Measurements from ENCODE around the gene SH3BGR.
A peak's percentile ranks its signal among the peaks of the same experiment; 100 is the strongest.
"Not testable (repeated sequence)": the region's sequence is repeated elsewhere in the genome, so short reads cannot be mapped to it uniquely, and the experiment has no call there.

Gene SH3BGR

GRCh38 chr21:39451332-39452206, at the start of gene SH3BGR:
TSS of gene SH3BGR (plus strand) at chr21:39451970. CDS start at chr21:39452097, 127 bp downstream.
- DNase-seq: no peak

- DNase-seq: no peak
Measured at GRCh38 chr21:39406065-39406464, 45.7 kb upstream of the SH3BGR start.

- not testable (repeated sequence) for DNase-seq
Measured at GRCh38 chr21:39419204-39419603, 32.6 kb upstream of the SH3BGR start.

GRCh38 chr21:39422527-39423241, 29.1 kb upstream of the SH3BGR start:
- DNase-seq: no peak

GRCh38 chr21:39429445-39429844, 22.3 kb upstream of the SH3BGR start:
- no peak for DNase-seq

- DNase-seq: no peak
Measured at GRCh38 chr21:39430016-39430415, 21.8 kb upstream of the SH3BGR start.

- no peak for DNase-seq
Measured at GRCh38 chr21:39430457-39430856, 21.3 kb upstream of the SH3BGR start.

GRCh38 chr21:39430954-39431353, 20.8 kb upstream of the SH3BGR start:
- no peak for DNase-seq

GRCh38 chr21:39434950-39435349, 16.8 kb upstream of the SH3BGR start:
- no peak for DNase-seq

GRCh38 chr21:39439232-39439631, 12.5 kb upstream of the SH3BGR start:
- no peak for DNase-seq

GRCh38 chr21:39441502-39442475, 10.0 kb upstream of the SH3BGR start:
- DNase-seq: peak; percentile 50

GRCh38 chr21:39444421-39445180, 7.2 kb upstream of the SH3BGR start:
- peak; percentile 59 for DNase-seq

- DNase-seq: peak; percentile 92
Measured at GRCh38 chr21:39445321-39446269, 6.2 kb upstream of the SH3BGR start, which contains the start of gene LCA5L. TSS of gene LCA5L (minus strand) at chr21:39445778. CDS start at chr21:39428493, 17,285 bp downstream.

- no peak for DNase-seq
Measured at GRCh38 chr21:39447264-39447663, 4.5 kb upstream of the SH3BGR start.

- peak; percentile 35 for DNase-seq
Measured at GRCh38 chr21:39452207-39452969, 618 bp downstream of the SH3BGR start.

- no peak for DNase-seq
Measured at GRCh38 chr21:39452970-39453342, 1.2 kb downstream of the SH3BGR start.

GRCh38 chr21:39453571-39454179, 1.9 kb downstream of the SH3BGR start:
- DNase-seq: no peak

- no peak for DNase-seq
Measured at GRCh38 chr21:39454949-39455668, 3.3 kb downstream of the SH3BGR start.

GRCh38 chr21:39456665-39457064, 4.9 kb downstream of the SH3BGR start:
- no peak for DNase-seq
